PC-3 (cell line): Measurements from ENCODE around the gene TMTC1. TPM values are rescaled to one million over a fixed set of nuclear protein-coding genes. Genes with fewer than 3 reads are reported as not detected.

Source experiments
- ATAC-seq: fragments of 200-7000 bp; cut with Tn5 transposase; 2 replicates; pipeline ENCODE4 v1.9.1; 2020; ENCODE audit warnings: mild to moderate bottlenecking, moderate library complexity
- BruUV-seq: library from RNA; stranded (reverse); fragments of 400-500 nt; replicated peaks from 2 replicates; lab custom pipeline; 2021; lab: Mats Ljungman, UMichigan
- CTCF ChIA-PET: fragments of 300-600 bp; sonication (Branson Sonifier 250); formaldehyde crosslinking; loops from one replicate; lab custom pipeline; 2022; ENCODE audit warnings: antibody characterized with exemption; lab: Charles Lee
- POLR2A ChIA-PET: fragments of 300-600 bp; sonication (Branson Sonifier 250); formaldehyde crosslinking; loops from one replicate; lab custom pipeline; 2022; ENCODE audit warnings: antibody characterized with exemption; ENCODE audit not compliant: unreplicated experiment; lab: Charles Lee
- DNase-seq: peaks from one replicate; pipeline ENCODE4 v3.0.0-alpha.2; 2015
- H2AFZ ChIP-seq: fragments of 300-600 bp; sonication (generic); 2 replicates; pipeline ENCODE4 v1.6.0; 2016; ENCODE audit warnings: antibody characterized with exemption, low read length
- H3F3A ChIP-seq: fragments of 300-600 bp; sonication (generic); one replicate; pipeline ENCODE4 v1.6.0; 2017; ENCODE audit warnings: antibody characterized with exemption, low read length, control low read depth, mild to moderate bottlenecking; ENCODE audit not compliant: unreplicated experiment
- H3K27ac ChIP-seq: fragments of 300-600 bp; sonication (generic); 2 replicates; pipeline ENCODE4 v1.5.1; 2016; ENCODE audit warnings: mild to moderate bottlenecking, low read length
- H3K27me3 ChIP-seq: fragments of 300-600 bp; sonication (generic); 2 replicates; pipeline ENCODE4 v1.6.1; 2016; ENCODE audit warnings: low read length, mixed read lengths
- H3K36me3 ChIP-seq: fragments of 300-600 bp; sonication (generic); 2 replicates; pipeline ENCODE4 v1.6.1; 2016; ENCODE audit warnings: low read depth, mixed run types, low read length, mixed read lengths
- H3K4me1 ChIP-seq: fragments of 300-600 bp; sonication (generic); 2 replicates; pipeline ENCODE4 v1.5.1; 2016; ENCODE audit warnings: low read length; ENCODE audit not compliant: insufficient read depth
- H3K4me2 ChIP-seq: fragments of 300-600 bp; sonication (generic); 2 replicates; pipeline ENCODE4 v1.6.0; 2016; ENCODE audit warnings: low read length
- H3K4me3 ChIP-seq: fragments of 300-600 bp; sonication (generic); 2 replicates; pipeline ENCODE4 v1.5.1; 2016; ENCODE audit warnings: mild to moderate bottlenecking, low read length, mixed read lengths
- H3K79me2 ChIP-seq: fragments of 300-600 bp; sonication (generic); 2 replicates; pipeline ENCODE4 v1.6.1; 2017; ENCODE audit warnings: low read length, mixed read lengths
- H3K9ac ChIP-seq: fragments of 300-600 bp; sonication (generic); 2 replicates; pipeline ENCODE4 v1.6.0; 2016; ENCODE audit warnings: mild to moderate bottlenecking, low read length
- H3K9me2 ChIP-seq: fragments of 300-600 bp; sonication (generic); replicated peaks from 2 replicates; pipeline ENCODE4 v1.6.1; 2016; ENCODE audit warnings: mixed run types, low read length, mixed read lengths
- H3K9me3 ChIP-seq: fragments of 300-600 bp; sonication (generic); 2 replicates; pipeline ENCODE4 v1.6.1; 2016; ENCODE audit warnings: low read length, mixed read lengths
- H4K20me1 ChIP-seq: fragments of 300-600 bp; sonication (generic); 2 replicates; pipeline ENCODE4 v1.6.1; 2016; ENCODE audit warnings: low read length, mixed read lengths
- CTCF ChIP-seq: fragments of 300-600 bp; sonication (generic); conservative IDR thresholded peaks from 2 replicates; pipeline ENCODE4 v1.5.1; 2017; ENCODE audit warnings: antibody characterized with exemption, low read depth, mild to moderate bottlenecking, low read length
- EZH2 ChIP-seq: fragments of 300-600 bp; sonication (generic); IDR thresholded peaks from one replicate; pipeline ENCODE4 v1.6.1; 2017; ENCODE audit warnings: antibody characterized with exemption, mild to moderate bottlenecking, low read length; ENCODE audit not compliant: unreplicated experiment
- EZH2phosphoT487 ChIP-seq: fragments of 300-600 bp; sonication (generic); IDR thresholded peaks from 2 replicates; pipeline ENCODE4 v1.6.1; 2018; ENCODE audit warnings: mild to moderate bottlenecking, antibody characterized with exemption, low read length, borderline replicate concordance
- intact Hi-C: fragments of 100-400 bp; cut with micrococcal nuclease; formaldehyde crosslinking; loops from 2 replicates; pipeline ENCODE4 v1.9.0; 2023
- total RNA-seq: library from RNA; depleted of rRNA; stranded (reverse); fragments of >200 nt; gene quantifications from 2 replicates; pipeline ENCODE4 v1.2.3, GENCODE V29; 2014

The TMTC1 gene
- total RNA-seq, 1 experiment from 2014 or later: 5.8 TPM

GRCh38 chr12:29463198-29463597 lies 320.5 kb downstream of the TMTC1 start:
- H3K27me3 ChIP-seq: peaks cover 7% of the 10 kb centered on the region; the same call in 1 of the 2 replicates
- H3K4me3 ChIP-seq: no peak overlapping the region
- DNase-seq (no peak), ATAC-seq (no peak)
- no TSS peak for BruUV-seq
- intact Hi-C loops: no loop called here
- no peak overlapping the region for H3K9ac ChIP-seq
- no peaks in the 10 kb centered on the region for H3K36me3 ChIP-seq
- TF ChIP-seq EZH2phosphoT487: no peak
- TF ChIP-seq CTCF: no peak
- no peak for TF ChIP-seq EZH2
- no peaks in the 10 kb centered on the region for H3F3A ChIP-seq
- H3K9me2 ChIP-seq: no peaks in the 10 kb centered on the region
- ChIA-PET POLR2A (no interaction called here), CTCF (no interaction called here)
- no peak overlapping the region for H3K4me2 ChIP-seq
- no peaks in the 10 kb centered on the region for H4K20me1 ChIP-seq
- H3K79me2 ChIP-seq: no peaks in the 10 kb centered on the region
- H2AFZ ChIP-seq: no peak overlapping the region
- H3K9me3 ChIP-seq: no peaks in the 10 kb centered on the region
- no peak overlapping the region for H3K27ac ChIP-seq
- H3K4me1 ChIP-seq: no peaks in the 10 kb centered on the region

- Histone ChIP-seq H3K9me2 (no peaks in the 10 kb centered on the region), H3K4me3 (no peak overlapping the region), H3F3A (no peaks in the 10 kb centered on the region), H3K9me3 (no peaks in the 10 kb centered on the region), H3K4me1 (no peaks in the 10 kb centered on the region), H3K36me3 (no peaks in the 10 kb centered on the region), H2AFZ (no peak overlapping the region), H3K4me2 (no peak overlapping the region), H3K27me3 (peaks cover 22% of the 10 kb centered on the region; the same call in 1 of the 2 replicates), H3K79me2 (no peaks in the 10 kb centered on the region), H4K20me1 (no peaks in the 10 kb centered on the region), H3K9ac (no peak overlapping the region), H3K27ac (no peak overlapping the region)
- intact Hi-C loops: no loop called here
- no peak for TF ChIP-seq EZH2phosphoT487
- ChIA-PET POLR2A (no interaction called here), CTCF (no interaction called here)
- DNase-seq (no peak), ATAC-seq (no peak)
- BruUV-seq: no TSS peak
Observed at GRCh38 chr12:29460082-29460481, 323.7 kb downstream of the TMTC1 start.

- H3F3A ChIP-seq: no peaks in the 10 kb centered on the region
- ChIA-PET CTCF (no interaction called here), POLR2A (interaction anchor here (0.8 kb wide), 1 partner anchor 111 kb away, joined by 6 read pairs; no protein-coding TSS in a partner anchor)
- H3K27ac ChIP-seq: no peak overlapping the region
- no peak overlapping the region for H3K4me2 ChIP-seq
- H2AFZ ChIP-seq: no peak overlapping the region
- H3K4me3 ChIP-seq: no peak overlapping the region
- intact Hi-C loops: no loop called here
- ATAC-seq (no peak), DNase-seq (no peak)
- H4K20me1 ChIP-seq: no peaks in the 10 kb centered on the region
- H3K79me2 ChIP-seq: no peaks in the 10 kb centered on the region
- H3K9me2 ChIP-seq: no peaks in the 10 kb centered on the region
- H3K9ac ChIP-seq: no peak overlapping the region
- no TSS peak for BruUV-seq
- no peaks in the 10 kb centered on the region for H3K9me3 ChIP-seq
- H3K36me3 ChIP-seq: no peaks in the 10 kb centered on the region
- peaks cover 52% of the 10 kb centered on the region for H3K27me3 ChIP-seq
- no peaks in the 10 kb centered on the region for H3K4me1 ChIP-seq
- TF ChIP-seq EZH2phosphoT487: no peak
- TF ChIP-seq CTCF: no peak
- no peak for TF ChIP-seq EZH2
Observed at GRCh38 chr12:29455087-29455486, 328.7 kb downstream of the TMTC1 start.
